K562 (cell line): ENCODE measurements around the gene PDE6D. TPM values are rescaled to one million over a fixed set of nuclear protein-coding genes. Genes with fewer than 3 reads are reported as not detected.

Experiments
- ATAC-seq: fragments of 200-7000 bp; cut with Tn5 transposase; 3 replicates; pipeline ENCODE4 v1.9.1; 2020; ENCODE audit warnings: moderate library complexity
- BruUV-seq: library from RNA; stranded (reverse); fragments of 400-500 nt; replicated peaks from 2 replicates; lab custom pipeline; 2021; lab: Mats Ljungman, UMichigan
- CTCF ChIA-PET: fragments of 300-600 bp; formaldehyde crosslinking; extraction: SDS; loops from one replicate; lab custom pipeline; 2021; ENCODE audit warnings: low intra/inter-chr PET ratio; lab: Yijun Ruan, JAX
- POLR2A ChIA-PET: fragments of 300-600, 350-650 bp; sonication (Branson Sonifier 250); formaldehyde crosslinking; extraction: SDS; loops from one replicate; lab custom pipeline; 2021; ENCODE audit warnings: antibody characterized with exemption, inconsistent platforms; lab: Yijun Ruan, JAX
- DNase-seq, 4 experiments: peaks; one replicate each; pipeline versions ENCODE4 v3.0.0 to v3.0.0-alpha.2; 2011 to 2018; ENCODE audit warnings: low spot score in 3 of 4, mixed read lengths in 3 of 4; ENCODE audit errors: extremely low read depth in 1 of 4
- FAIRE-seq: peaks from 2 replicates; lab custom pipeline; 2011; peaks lifted over from hg19 to GRCh38; lab: Jason Lieb, UNC
- H2AFZ ChIP-seq: 2 replicates; pipeline ENCODE4 v1.6.0; 2011; ENCODE audit warnings: low read depth, low read length, control low read depth, inconsistent platforms
- H3K27ac ChIP-seq: fragments of 200-600 bp; 3 replicates; pipeline ENCODE4 v1.8.0; 2011; ENCODE audit warnings: low read depth, mild to moderate bottlenecking, control low read depth, inconsistent platforms, low read length, moderate library complexity, mixed read lengths; ENCODE audit errors: extremely low read depth
- H3K27me3 ChIP-seq, 2 experiments: fragments of 300-600 bp in 1 of 2; 2 replicates in 1 of 2; 3 replicates in 1 of 2; pipeline versions ENCODE4 v1.6.0 to v1.8.0; 2011; ENCODE audit warnings: inconsistent platforms in 2 of 2, low read length in 2 of 2, mild to moderate bottlenecking in 1 of 2, mixed read lengths in 1 of 2, moderate library complexity in 1 of 2; ENCODE audit not compliant: control insufficient read depth in 2 of 2, insufficient read depth in 2 of 2
- H3K36me3 ChIP-seq: fragments of 300-600 bp; 3 replicates; pipeline ENCODE4 v1.8.0; 2011; ENCODE audit warnings: mild to moderate bottlenecking, low read length, inconsistent platforms; ENCODE audit not compliant: control insufficient read depth, insufficient read depth
- H3K4me1 ChIP-seq, 2 experiments: fragments of 200-600 bp in 1 of 2; replicated peaks in 1 of 2; 2 replicates in 1 of 2; 3 replicates in 1 of 2; pipeline versions ENCODE4 v1.5.1 to v1.8.0; 2011; ENCODE audit warnings: inconsistent platforms in 2 of 2, low read length in 2 of 2, mild to moderate bottlenecking in 1 of 2, mixed read lengths in 1 of 2, moderate library complexity in 1 of 2; ENCODE audit not compliant: control insufficient read depth in 2 of 2, insufficient read depth in 2 of 2
- H3K4me2 ChIP-seq: 2 replicates; pipeline ENCODE4 v1.6.1; 2011; ENCODE audit warnings: low read length, control low read depth, inconsistent platforms, mixed read lengths; ENCODE audit not compliant: insufficient read depth
- H3K4me3 ChIP-seq: fragments of 200-600 bp; sonication (generic), shearing (Covaris generic); 2 replicates; pipeline ENCODE4 v1.5.1; 2016; ENCODE audit warnings: control low read depth, inconsistent platforms
- H3K79me2 ChIP-seq: fragments of 200-600 bp; 3 replicates; pipeline ENCODE4 v1.8.0; 2011; ENCODE audit warnings: low read length, inconsistent platforms; ENCODE audit not compliant: control insufficient read depth, insufficient read depth
- H3K9ac ChIP-seq, 2 experiments: 2 replicates each; pipeline versions ENCODE4 v1.6.0 to v1.6.1; 2011; ENCODE audit warnings: low read depth in 2 of 2, low read length in 2 of 2, control low read depth in 1 of 2, inconsistent platforms in 1 of 2, mild to moderate bottlenecking in 1 of 2, mixed read lengths in 1 of 2; ENCODE audit not compliant: insufficient read depth in 1 of 2
- H3K9me1 ChIP-seq: one replicate; pipeline ENCODE4 v1.6.0; 2011; ENCODE audit warnings: inconsistent platforms, mild to moderate bottlenecking, low read length, moderate library complexity; ENCODE audit not compliant: control insufficient read depth, insufficient read depth
- H3K9me3 ChIP-seq: replicated peaks from 2 replicates; pipeline ENCODE4 v1.5.1; 2011; ENCODE audit warnings: low read depth, low read length, inconsistent platforms; ENCODE audit not compliant: control insufficient read depth, insufficient read depth
- H4K20me1 ChIP-seq: replicated peaks from 2 replicates; pipeline ENCODE4 v1.6.1; 2011; ENCODE audit warnings: low read length, inconsistent platforms, mixed read lengths; ENCODE audit not compliant: control insufficient read depth, insufficient read depth
- ADNP ChIP-seq: fragments of 200-800 bp; sonication (Bioruptor generic); IDR thresholded peaks from 2 replicates; pipeline ENCODE4 v1.6.1; 2016; ENCODE audit warnings: missing genetic modification characterization, missing compliant biosample characterization
- ARID3B ChIP-seq: fragments of 250-450 bp; sonication (Bioruptor Pico); IDR thresholded peaks from 2 replicates; pipeline ENCODE4 v1.4.0; 2020; ENCODE audit warnings: borderline replicate concordance
- BCL6 ChIP-seq: fragments of 250-450 bp; sonication (Bioruptor Pico); IDR thresholded peaks from 2 replicates; pipeline ENCODE4 v1.4.0; 2020
- BCOR ChIP-seq: fragments of 450-650 bp; IDR thresholded peaks from 2 replicates; pipeline ENCODE4 v1.6.1; 2016
- CTBP1 ChIP-seq: fragments of 450-650 bp; IDR thresholded peaks from 2 replicates; pipeline ENCODE4 v1.6.1; 2016; ENCODE audit warnings: borderline replicate concordance
- ESRRA ChIP-seq: fragments of 450-650 bp; IDR thresholded peaks from 2 replicates; pipeline ENCODE4 v1.6.1; 2014; ENCODE audit warnings: low read depth, mild to moderate bottlenecking, moderate library complexity, borderline replicate concordance
- FUS ChIP-seq: fragments of 200-400 bp; formaldehyde crosslinking; optimal IDR thresholded peaks from 2 replicates; pipeline ENCODE3; 2017; ENCODE audit warnings: low read depth, low read length
- KLF1 ChIP-seq: fragments of 450-650 bp; IDR thresholded peaks from 2 replicates; pipeline ENCODE4 v1.6.1; 2016; ENCODE audit warnings: missing genetic modification characterization, missing compliant biosample characterization
- NFXL1 ChIP-seq: fragments of 450-650 bp; formaldehyde crosslinking; IDR thresholded peaks from 2 replicates; pipeline ENCODE4 v1.4.0; 2021; ENCODE audit warnings: mild to moderate bottlenecking
- RAD51 ChIP-seq: fragments of 450-650 bp; IDR thresholded peaks from 2 replicates; pipeline ENCODE4 v1.7.1; 2016; ENCODE audit warnings: low read depth, mild to moderate bottlenecking, borderline replicate concordance
- ZBTB17 ChIP-seq: fragments of 450-650 bp; formaldehyde crosslinking; IDR thresholded peaks from 2 replicates; pipeline ENCODE4 v1.4.0; 2020; ENCODE audit warnings: mild to moderate bottlenecking
- ZHX1 ChIP-seq: fragments of 150-350 bp; conservative IDR thresholded peaks from 2 replicates; pipeline ENCODE4 v1.6.1; 2014; ENCODE audit warnings: low read length
- ZNF511 ChIP-seq: sonication (generic); formaldehyde crosslinking; IDR thresholded peaks from 2 replicates; pipeline ENCODE4 v1.8.0; 2022; ENCODE audit warnings: mild to moderate bottlenecking, missing genetic modification reagents
- ZNF551 ChIP-seq: fragments of 250-450 bp; sonication (Bioruptor Pico); IDR thresholded peaks from 2 replicates; pipeline ENCODE4 v1.5.0; 2021; ENCODE audit warnings: mild to moderate bottlenecking, moderate library complexity
- ZNF583 ChIP-seq: fragments of 250-450 bp; sonication (Bioruptor Pico); IDR thresholded peaks from 2 replicates; pipeline ENCODE4 v1.4.0; 2020
- ZNF586 ChIP-seq: fragments of 450-650 bp; formaldehyde crosslinking; conservative IDR thresholded peaks from 2 replicates; pipeline ENCODE4 v1.4.0; 2020; ENCODE audit warnings: mild to moderate bottlenecking, moderate library complexity
- ZNF76 ChIP-seq: fragments of 250-450 bp; sonication (Bioruptor Pico); IDR thresholded peaks from 2 replicates; pipeline ENCODE4 v1.4.0; 2020; ENCODE audit warnings: mild to moderate bottlenecking, moderate library complexity, borderline replicate concordance
- WGBS: fragments of 100-300 bp; shearing (Covaris generic); methylation state at CpG from one replicate; pipeline ENCODE4 v1.1.6; 2016; ENCODE audit warnings: low coverage, mixed read lengths; ENCODE audit not compliant: insufficient coverage; ENCODE audit errors: missing lambda C conversion rate; 5-methylcytosine and 5-hydroxymethylcytosine counted together
- in situ Hi-C: fragments of 300-500 bp; cut with MboI; formaldehyde crosslinking; loops from 4 replicates; pipeline ENCODE4 v1.15.0; 2018; ENCODE audit warnings: inconsistent platforms, mixed read lengths
- intact Hi-C: fragments of 100-400 bp; cut with micrococcal nuclease; formaldehyde crosslinking; loops from 2 replicates; pipeline ENCODE4 v1.14.2; 2022
- polyA plus RNA-seq, 8 experiments: library from polyadenylated mRNA; depleted of rRNA in 4 of 8; stranded (reverse) in 5 of 8; unstranded in 3 of 8; fragments of >200 nt; fragmentation: Nextera tagmentation in 2 of 8; fragmentation: Illumina TruSeq in 1 of 8; extraction: Ambion mirVana in 2 of 8; extraction: Trizol in 1 of 8; gene quantifications; 2 replicates each; pipeline versions ENCODE4 v1.2.1 to v1.2.3, GENCODE V29; 2011 to 2014; ENCODE audit warnings: inconsistent platforms in 1 of 8, missing spikeins in 1 of 8
- total RNA-seq, 7 experiments: library from RNA; depleted of rRNA in 6 of 7; stranded (reverse); fragments of >200 nt in 6 of 7; fragmentation: Illumina TruSeq in 2 of 7; extraction: Trizol in 2 of 7; gene quantifications; 2 replicates each; pipeline versions ENCODE4 v1.2.1 to v1.2.3, GENCODE V29; 2011 to 2021; ENCODE audit warnings: low replicate concordance in 1 of 7

Gene PDE6D
- total and polyA plus RNA-seq, 9 of the 15 experiments (the other 6 are each of a cell fraction or from before 2014, with no cell fraction given) = 0.65 to 11.6 (median 7.0) TPM

GRCh38 chr2:231709636-231709980, 71.5 kb downstream of the PDE6D start:
- FAIRE-seq (no peak), ATAC-seq (peak; percentile 1), DNase-seq (peak in 3 of 4 experiments; percentile 17 to 47 (median 25))
- ChIA-PET CTCF (interaction anchor here (2.5 kb wide), 1 partner anchor 98 kb away, joined by 12 read pairs; no protein-coding TSS in a partner anchor), POLR2A (interaction anchor here (0.5 to 8.3 kb wide), 13 partner anchors 10 to 241 kb away, joined by 3 to 90 read pairs (median 4); partner anchors contain the start of gene PDE6D)
- Histone ChIP-seq H3K79me2 (peaks cover 69% of the 10 kb centered on the region), H3K9me3 (no peaks in the 10 kb centered on the region), H3K9ac (peak overlapping the region; percentile 92 to 99), H3K9me1 (peaks cover 7% of the 10 kb centered on the region), H3K4me3 (peak overlapping the region; percentile 99), H3K4me2 (peak overlapping the region; percentile 70), H2AFZ (no peak overlapping the region), H3K36me3 (peaks cover 30% of the 10 kb centered on the region), H3K27ac (peak overlapping the region; percentile 91), H4K20me1 (peaks cover 41% of the 10 kb centered on the region), H3K27me3 (no peaks in the 10 kb centered on the region), H3K4me1 (peaks cover 16 to 70% of the 10 kb centered on the region in 2 experiments; a peak in 4 of 5 replicates)
- intact Hi-C loops (no loop called here), in situ Hi-C loops (no loop called here)
- no TSS peak for BruUV-seq
- 1% methylated on average over 8 of the region's 33 CpGs for WGBS
- TF ChIP-seq ZBTB17 (CRISPR knock-in tag) (no peak), BCOR (no peak), KLF1 (tag) (no peak), ZNF76 (CRISPR knock-in tag) (no peak), RAD51 (no peak), ZNF511 (CRISPR knock-in tag) (no peak), ESRRA (no peak), ARID3B (no peak), BCL6 (CRISPR knock-in tag) (no peak), ZNF551 (CRISPR knock-in tag) (no peak), NFXL1 (no peak), ADNP (no peak), ZHX1 (no peak), ZNF586 (CRISPR knock-in tag) (no peak), CTBP1 (no peak), ZNF583 (CRISPR knock-in tag) (no peak), FUS (peak; percentile 13)
